ENCODE results near the gene IL1F10. TPM values are rescaled to one million over a fixed set of nuclear protein-coding genes. Genes with fewer than 3 reads are reported as not detected.

Gene IL1F10
- total and polyA plus RNA-seq, 2 donors (not counting 3 experiments of a cell fraction or from before 2014, with no cell fraction given) = not detected

DNA sequence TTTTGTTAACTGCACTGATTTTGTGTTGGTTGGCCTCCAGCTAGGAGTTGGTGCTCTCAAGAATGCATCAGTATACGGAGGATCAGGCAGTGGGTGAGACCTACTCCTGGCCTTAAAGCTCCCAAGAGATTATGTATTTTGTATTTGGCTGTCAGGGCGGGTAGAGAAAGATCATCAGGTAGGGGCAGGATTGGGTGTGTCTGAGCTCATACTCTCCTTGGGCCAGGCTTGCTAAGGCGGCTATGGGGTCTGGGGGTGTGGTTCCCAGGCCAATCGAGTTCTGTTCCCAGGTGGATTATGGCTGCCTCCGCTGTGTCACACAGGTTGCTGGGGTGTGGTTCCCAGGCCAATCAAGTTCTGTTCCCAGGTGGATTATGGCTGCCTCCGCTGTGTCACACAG lies 30.8 kb downstream of the IL1F10 start:
- Histone ChIP-seq H3K27me3 (ENCODE audit: control insufficient read depth in 2 of 2, insufficient read depth in 2 of 2, low read length in 2 of 2) (no peaks in the 10 kb centered on the region), H3K4me1 (ENCODE audit: control insufficient read depth, extremely low read depth, insufficient read depth, low read length) (no peaks in the 10 kb centered on the region), H3K4me3 (replicated peaks in 1 of 3; ENCODE audit: insufficient read depth in 1 of 3, low read depth in 1 of 3, low read length in 3 of 3) (no peak overlapping the region), H3K36me3 (ENCODE audit: control insufficient read depth in 2 of 2, extremely low read depth in 1 of 2, insufficient read depth in 2 of 2, low read length in 2 of 2) (no peaks in the 10 kb centered on the region), H4K20me1 (replicated peaks; ENCODE audit: control insufficient read depth, extremely low read depth, insufficient read depth, low read length) (no peaks in the 10 kb centered on the region), H3K9me3 (replicated peaks; ENCODE audit: control insufficient read depth, insufficient read depth, low read length) (no peaks in the 10 kb centered on the region), H3K4me2 (ENCODE audit: insufficient read depth, low read length) (no peak overlapping the region), H3K9me1 (replicated peaks; ENCODE audit: control insufficient read depth, extremely low read depth, insufficient read depth, low read length) (no peaks in the 10 kb centered on the region), H3K79me2 (ENCODE audit: control insufficient read depth, insufficient read depth, low read length) (no peaks in the 10 kb centered on the region), H3K9ac (replicated peaks; ENCODE audit: extremely low read depth, insufficient read depth, low read length) (no peak overlapping the region), H3K27ac (ENCODE audit: insufficient read depth, low read depth, low read length) (no peak overlapping the region), H2AFZ (ENCODE audit: low read depth, low read length) (no peak overlapping the region)
- no TSS peak for BruUV-seq (replicated peaks)
- FAIRE-seq = no peak
- ChIA-PET CTCF (no interaction called here), POLR2A (no interaction called here)
- no peak for DNase-seq (ENCODE audit: low read depth, low spot score)
- intact Hi-C loops (cut with micrococcal nuclease) = no loop called here
- dilution Hi-C loops (cut with MboI; ENCODE audit: extremely low pct_ligation_motif_present, low sequenced_read_pairs) = no loop called here
- TF ChIP-seq FOS (IDR thresholded peaks at IDR 0.05; ENCODE audit: borderline replicate concordance, insufficient read depth, low read length) (no peak), GATA2 (IDR thresholded peaks at IDR 0.05; ENCODE audit: insufficient read depth, insufficient read length, low read depth, low read length) (no peak), MYC (IDR thresholded peaks at IDR 0.05; ENCODE audit: low read depth, low read length) (no peak), POLR2AphosphoS5 (IDR thresholded peaks at IDR 0.05; ENCODE audit: insufficient read depth, low read depth, low read length) (no peak), EZH2 (IDR thresholded peaks at IDR 0.05; ENCODE audit: borderline replicate concordance, low read depth, low read length, severe bottlenecking) (no peak), POLR2A (IDR thresholded peaks at IDR 0.05; ENCODE audit: low read depth, low read length) (no peak)
- TF ChIP-seq, protein P1, sequence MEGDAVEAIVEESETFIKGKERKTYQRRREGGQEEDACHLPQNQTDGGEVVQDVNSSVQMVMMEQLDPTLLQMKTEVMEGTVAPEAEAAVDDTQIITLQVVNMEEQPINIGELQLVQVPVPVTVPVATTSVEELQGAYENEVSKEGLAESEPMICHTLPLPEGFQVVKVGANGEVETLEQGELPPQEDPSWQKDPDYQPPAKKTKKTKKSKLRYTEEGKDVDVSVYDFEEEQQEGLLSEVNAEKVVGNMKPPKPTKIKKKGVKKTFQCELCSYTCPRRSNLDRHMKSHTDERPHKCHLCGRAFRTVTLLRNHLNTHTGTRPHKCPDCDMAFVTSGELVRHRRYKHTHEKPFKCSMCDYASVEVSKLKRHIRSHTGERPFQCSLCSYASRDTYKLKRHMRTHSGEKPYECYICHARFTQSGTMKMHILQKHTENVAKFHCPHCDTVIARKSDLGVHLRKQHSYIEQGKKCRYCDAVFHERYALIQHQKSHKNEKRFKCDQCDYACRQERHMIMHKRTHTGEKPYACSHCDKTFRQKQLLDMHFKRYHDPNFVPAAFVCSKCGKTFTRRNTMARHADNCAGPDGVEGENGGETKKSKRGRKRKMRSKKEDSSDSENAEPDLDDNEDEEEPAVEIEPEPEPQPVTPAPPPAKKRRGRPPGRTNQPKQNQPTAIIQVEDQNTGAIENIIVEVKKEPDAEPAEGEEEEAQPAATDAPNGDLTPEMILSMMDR (IDR thresholded peaks at IDR 0.05; ENCODE audit: extremely low read depth in 1 of 2, insufficient read depth in 1 of 2, low read depth in 1 of 2, low read length in 2 of 2) = no peak
- TF ChIP-seq, protein P2, sequence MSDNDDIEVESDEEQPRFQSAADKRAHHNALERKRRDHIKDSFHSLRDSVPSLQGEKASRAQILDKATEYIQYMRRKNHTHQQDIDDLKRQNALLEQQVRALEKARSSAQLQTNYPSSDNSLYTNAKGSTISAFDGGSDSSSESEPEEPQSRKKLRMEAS (IDR thresholded peaks at IDR 0.05; ENCODE audit: insufficient read depth, insufficient read length) = no peak

Measured in endothelial cell of umbilical vein (primary cell).